K562 (cell line): ENCODE results near the gene PRICKLE2. TPM values are rescaled to one million over a fixed set of nuclear protein-coding genes. Genes with fewer than 3 reads are reported as not detected.

Experiments
- ATAC-seq: fragments of 200-7000 bp; cut with Tn5 transposase; 3 replicates; pipeline ENCODE4 v1.9.1; 2020; ENCODE audit warnings: moderate library complexity
- BruUV-seq: library from RNA; stranded (reverse); fragments of 400-500 nt; replicated peaks from 2 replicates; lab custom pipeline; 2021; lab: Mats Ljungman, UMichigan
- CTCF ChIA-PET: fragments of 300-600 bp; formaldehyde crosslinking; extraction: SDS; loops from one replicate; lab custom pipeline; 2021; ENCODE audit warnings: low intra/inter-chr PET ratio; lab: Yijun Ruan, JAX
- POLR2A ChIA-PET: fragments of 300-600, 350-650 bp; sonication (Branson Sonifier 250); formaldehyde crosslinking; extraction: SDS; loops from one replicate; lab custom pipeline; 2021; ENCODE audit warnings: antibody characterized with exemption, inconsistent platforms; lab: Yijun Ruan, JAX
- DNase-seq, 4 experiments: peaks; one replicate each; pipeline versions ENCODE4 v3.0.0 to v3.0.0-alpha.2; 2011 to 2018; ENCODE audit warnings: low spot score in 3 of 4, mixed read lengths in 3 of 4; ENCODE audit errors: extremely low read depth in 1 of 4
- FAIRE-seq: peaks from 2 replicates; lab custom pipeline; 2011; peaks lifted over from hg19 to GRCh38; lab: Jason Lieb, UNC
- H2AFZ ChIP-seq: 2 replicates; pipeline ENCODE4 v1.6.0; 2011; ENCODE audit warnings: low read depth, low read length, control low read depth, inconsistent platforms
- H3K27ac ChIP-seq: fragments of 200-600 bp; 3 replicates; pipeline ENCODE4 v1.8.0; 2011; ENCODE audit warnings: low read depth, mild to moderate bottlenecking, control low read depth, inconsistent platforms, low read length, moderate library complexity, mixed read lengths; ENCODE audit errors: extremely low read depth
- H3K27me3 ChIP-seq, 2 experiments: fragments of 300-600 bp in 1 of 2; 2 replicates in 1 of 2; 3 replicates in 1 of 2; pipeline versions ENCODE4 v1.6.0 to v1.8.0; 2011; ENCODE audit warnings: inconsistent platforms in 2 of 2, low read length in 2 of 2, mild to moderate bottlenecking in 1 of 2, mixed read lengths in 1 of 2, moderate library complexity in 1 of 2; ENCODE audit not compliant: control insufficient read depth in 2 of 2, insufficient read depth in 2 of 2
- H3K36me3 ChIP-seq: fragments of 300-600 bp; 3 replicates; pipeline ENCODE4 v1.8.0; 2011; ENCODE audit warnings: mild to moderate bottlenecking, low read length, inconsistent platforms; ENCODE audit not compliant: control insufficient read depth, insufficient read depth
- H3K4me1 ChIP-seq, 2 experiments: fragments of 200-600 bp in 1 of 2; replicated peaks in 1 of 2; 2 replicates in 1 of 2; 3 replicates in 1 of 2; pipeline versions ENCODE4 v1.5.1 to v1.8.0; 2011; ENCODE audit warnings: inconsistent platforms in 2 of 2, low read length in 2 of 2, mild to moderate bottlenecking in 1 of 2, mixed read lengths in 1 of 2, moderate library complexity in 1 of 2; ENCODE audit not compliant: control insufficient read depth in 2 of 2, insufficient read depth in 2 of 2
- H3K4me2 ChIP-seq: 2 replicates; pipeline ENCODE4 v1.6.1; 2011; ENCODE audit warnings: low read length, control low read depth, inconsistent platforms, mixed read lengths; ENCODE audit not compliant: insufficient read depth
- H3K4me3 ChIP-seq: fragments of 200-600 bp; sonication (generic), shearing (Covaris generic); 2 replicates; pipeline ENCODE4 v1.5.1; 2016; ENCODE audit warnings: control low read depth, inconsistent platforms
- H3K79me2 ChIP-seq: fragments of 200-600 bp; 3 replicates; pipeline ENCODE4 v1.8.0; 2011; ENCODE audit warnings: low read length, inconsistent platforms; ENCODE audit not compliant: control insufficient read depth, insufficient read depth
- H3K9ac ChIP-seq, 2 experiments: 2 replicates each; pipeline versions ENCODE4 v1.6.0 to v1.6.1; 2011; ENCODE audit warnings: low read depth in 2 of 2, low read length in 2 of 2, control low read depth in 1 of 2, inconsistent platforms in 1 of 2, mild to moderate bottlenecking in 1 of 2, mixed read lengths in 1 of 2; ENCODE audit not compliant: insufficient read depth in 1 of 2
- H3K9me1 ChIP-seq: one replicate; pipeline ENCODE4 v1.6.0; 2011; ENCODE audit warnings: inconsistent platforms, mild to moderate bottlenecking, low read length, moderate library complexity; ENCODE audit not compliant: control insufficient read depth, insufficient read depth
- H3K9me3 ChIP-seq: replicated peaks from 2 replicates; pipeline ENCODE4 v1.5.1; 2011; ENCODE audit warnings: low read depth, low read length, inconsistent platforms; ENCODE audit not compliant: control insufficient read depth, insufficient read depth
- H4K20me1 ChIP-seq: replicated peaks from 2 replicates; pipeline ENCODE4 v1.6.1; 2011; ENCODE audit warnings: low read length, inconsistent platforms, mixed read lengths; ENCODE audit not compliant: control insufficient read depth, insufficient read depth
- BRF2 ChIP-seq: IDR thresholded peaks from 3 replicates; pipeline ENCODE4 v1.6.1; 2011; ENCODE audit warnings: borderline replicate concordance, mild to moderate bottlenecking; ENCODE audit not compliant: insufficient read length, insufficient read depth
- CEBPG ChIP-seq, 3 experiments: fragments of 200-800 bp in 1 of 3; sonication (Bioruptor generic) in 1 of 3; sonication (generic) in 1 of 3; formaldehyde crosslinking in 1 of 3; IDR thresholded peaks in 2 of 3; conservative IDR thresholded peaks in 1 of 3; 2 replicates each; pipeline versions ENCODE4 v1.6.1 to v1.8.0; 2016 to 2022; ENCODE audit warnings: missing compliant biosample characterization in 2 of 3, missing genetic modification characterization in 2 of 3, mild to moderate bottlenecking in 1 of 3, missing genetic modification reagents in 1 of 3
- GTF2B ChIP-seq: IDR thresholded peaks from 2 replicates; pipeline ENCODE4 v1.6.1; 2011; ENCODE audit not compliant: insufficient read length; ENCODE audit errors: extremely low read depth
- MAFF ChIP-seq: IDR thresholded peaks from 2 replicates; pipeline ENCODE4 v1.6.1; 2012; ENCODE audit warnings: low read length, improper control_type of control experiment
- NR3C1 ChIP-seq: sonication (generic); formaldehyde crosslinking; IDR thresholded peaks from 2 replicates; pipeline ENCODE4 v1.8.1; 2022; ENCODE audit warnings: missing genetic modification reagents
- PHF21A ChIP-seq: fragments of 450-650 bp; IDR thresholded peaks from 2 replicates; pipeline ENCODE4 v1.6.1; 2017; ENCODE audit warnings: low read depth, borderline replicate concordance
- ZBTB11 ChIP-seq, 3 experiments: fragments of 200-800 bp in 1 of 3; fragments of 250-450 bp in 1 of 3; fragments of 450-650 bp in 1 of 3; sonication (Bioruptor Pico) in 1 of 3; sonication (Bioruptor generic) in 1 of 3; formaldehyde crosslinking in 1 of 3; IDR thresholded peaks; 2 replicates each; pipeline versions ENCODE4 v1.6.1 to v1.8.0; 2016 to 2022; ENCODE audit warnings: mild to moderate bottlenecking in 2 of 3, missing genetic modification characterization in 2 of 3, missing compliant biosample characterization in 1 of 3, moderate library complexity in 1 of 3
- in situ Hi-C: fragments of 300-500 bp; cut with MboI; formaldehyde crosslinking; loops from 4 replicates; pipeline ENCODE4 v1.15.0; 2018; ENCODE audit warnings: inconsistent platforms, mixed read lengths
- intact Hi-C: fragments of 100-400 bp; cut with micrococcal nuclease; formaldehyde crosslinking; loops from 2 replicates; pipeline ENCODE4 v1.14.2; 2022
- polyA plus RNA-seq, 8 experiments: library from polyadenylated mRNA; depleted of rRNA in 4 of 8; stranded (reverse) in 5 of 8; unstranded in 3 of 8; fragments of >200 nt; fragmentation: Nextera tagmentation in 2 of 8; fragmentation: Illumina TruSeq in 1 of 8; extraction: Ambion mirVana in 2 of 8; extraction: Trizol in 1 of 8; gene quantifications; 2 replicates each; pipeline versions ENCODE4 v1.2.1 to v1.2.3, GENCODE V29; 2011 to 2014; ENCODE audit warnings: inconsistent platforms in 1 of 8, missing spikeins in 1 of 8
- total RNA-seq, 7 experiments: library from RNA; depleted of rRNA in 6 of 7; stranded (reverse); fragments of >200 nt in 6 of 7; fragmentation: Illumina TruSeq in 2 of 7; extraction: Trizol in 2 of 7; gene quantifications; 2 replicates each; pipeline versions ENCODE4 v1.2.1 to v1.2.3, GENCODE V29; 2011 to 2021; ENCODE audit warnings: low replicate concordance in 1 of 7

The PRICKLE2 gene
- total and polyA plus RNA-seq, 9 of the 15 experiments (the other 6 are each of a cell fraction or from before 2014, with no cell fraction given): 0.07 to 0.09 TPM; not detected in 7

GRCh38 chr3:64257100-64257755 is 32.0 kb upstream of the PRICKLE2 start:
- FAIRE-seq: no peak
- H3K9ac ChIP-seq: no peak overlapping the region
- no peaks in the 10 kb centered on the region for H3K9me1 ChIP-seq
- intact Hi-C loops (no loop called here), in situ Hi-C loops (no loop called here)
- no peak overlapping the region for H3K4me3 ChIP-seq
- CTCF ChIA-PET: no interaction called here
- H3K36me3 ChIP-seq: no peaks in the 10 kb centered on the region
- H3K4me1 ChIP-seq: no peaks in the 10 kb centered on the region
- no peaks in the 10 kb centered on the region for H3K9me3 ChIP-seq
- POLR2A ChIA-PET: no interaction called here
- no peaks in the 10 kb centered on the region for H3K79me2 ChIP-seq
- ATAC-seq: no peak
- H4K20me1 ChIP-seq: no peaks in the 10 kb centered on the region
- no peak overlapping the region for H3K27ac ChIP-seq
- TF ChIP-seq NR3C1: no peak
- TF ChIP-seq ZBTB11 (CRISPR knock-in tag; IDR thresholded peaks at IDR 0.05): peak in 1 of 3 experiments; percentile 50; a peak in 1 of 6 replicates
- TF ChIP-seq GTF2B: no peak
- TF ChIP-seq PHF21A: no peak
- no peak for TF ChIP-seq BRF2
- TF ChIP-seq CEBPG (CRISPR knock-in tag; IDR thresholded peaks at IDR 0.05): no peak
- TF ChIP-seq CEBPG (tag; conservative IDR thresholded peaks at IDR 0.05 in 1 of 2, IDR thresholded peaks at IDR 0.05 in 1 of 2): no peak
- TF ChIP-seq MAFF: no peak
- H2AFZ ChIP-seq: no peak overlapping the region
- H3K27me3 ChIP-seq: no peaks in the 10 kb centered on the region
- BruUV-seq: no TSS peak
- no peak overlapping the region for H3K4me2 ChIP-seq
- no peak for DNase-seq
